Measurements from ENCODE around the gene DOCK10. TPM values are rescaled to one million over a fixed set of nuclear protein-coding genes. Genes with fewer than 3 reads are reported as not detected.
A peak's percentile ranks its signal among the peaks of the same experiment; 100 is the strongest.

DOCK10 gene
- total RNA-seq, 1 experiment from 2014 or later, result 0.96 TPM

GRCh38 chr2:224870341-224870740 is 171.9 kb downstream of the DOCK10 start:
- H3K27me3 Mint-ChIP-seq (ENCODE audit: insufficient read depth, unreplicated experiment), result no peaks in the 10 kb centered on the region
- peak overlapping the region; percentile 28 for H3K27ac Mint-ChIP-seq (ENCODE audit: low read depth, unreplicated experiment)
- H3K36me3 Mint-ChIP-seq (ENCODE audit: insufficient read depth, unreplicated experiment), result no peaks in the 10 kb centered on the region
- no peak overlapping the region for H3K4me3 Mint-ChIP-seq (ENCODE audit: unreplicated experiment)
- CTCF ChIA-PET, result no interaction called here
- no peak for DNase-seq (ENCODE audit: unreplicated experiment)
- H3K4me1 Mint-ChIP-seq (ENCODE audit: insufficient read depth, unreplicated experiment), result peaks cover 20% of the 10 kb centered on the region
- BruUV-seq (replicated peaks), result no TSS peak
- intact Hi-C loops (cut with micrococcal nuclease), result no loop called here
- no peak for TF ChIP-seq CTCF (IDR thresholded peaks at IDR 0.05; ENCODE audit: unreplicated experiment)
- POLR2A ChIA-PET, result interaction anchor here (0.9 to 3.5 kb wide), 2 partner anchors 12 to 16 kb away, joined by 4 to 17 read pairs; no protein-coding TSS in a partner anchor
- peaks cover 9% of the 10 kb centered on the region for H3K9me3 Mint-ChIP-seq (ENCODE audit: unreplicated experiment)

- ChIA-PET POLR2A (interaction anchor here (0.9 to 3.5 kb wide), 4 partner anchors 9 to 16 kb away, joined by 3 to 17 read pairs (median 4); no protein-coding TSS in a partner anchor), CTCF (no interaction called here)
These were observed 172.6 kb downstream of the DOCK10 start for GRCh38 chr2:224869601-224870233.

GRCh38 chr2:224865016-224865415 is 177.3 kb downstream of the DOCK10 start:
- Mint-ChIP-seq H3K4me3 (ENCODE audit: unreplicated experiment) (no peak overlapping the region), H3K4me1 (ENCODE audit: insufficient read depth, unreplicated experiment) (peaks cover 13% of the 10 kb centered on the region), H3K27me3 (ENCODE audit: insufficient read depth, unreplicated experiment) (no peaks in the 10 kb centered on the region), H3K27ac (ENCODE audit: low read depth, unreplicated experiment) (no peak overlapping the region), H3K36me3 (ENCODE audit: insufficient read depth, unreplicated experiment) (no peaks in the 10 kb centered on the region), H3K9me3 (ENCODE audit: unreplicated experiment) (no peaks in the 10 kb centered on the region)
- intact Hi-C loops (cut with micrococcal nuclease), result no loop called here
- no peak for DNase-seq (ENCODE audit: unreplicated experiment)
- POLR2A ChIA-PET, result no interaction called here
- no TSS peak for BruUV-seq (replicated peaks)
- TF ChIP-seq CTCF (IDR thresholded peaks at IDR 0.05; ENCODE audit: unreplicated experiment), result no peak
- CTCF ChIA-PET, result interaction anchor here (0.6 to 0.7 kb wide), 2 partner anchors 45 to 284 kb away, joined by 3 read pairs; no protein-coding TSS in a partner anchor

More at GRCh38 chr2:224869601-224870233, 172.6 kb downstream of the DOCK10 start:
- TF ChIP-seq CTCF (IDR thresholded peaks at IDR 0.05; ENCODE audit: unreplicated experiment), result no peak
- Mint-ChIP-seq H3K4me3 (ENCODE audit: unreplicated experiment) (no peak overlapping the region), H3K4me1 (ENCODE audit: insufficient read depth, unreplicated experiment) (peaks cover 20% of the 10 kb centered on the region), H3K27me3 (ENCODE audit: insufficient read depth, unreplicated experiment) (no peaks in the 10 kb centered on the region), H3K9me3 (ENCODE audit: unreplicated experiment) (peaks cover 9% of the 10 kb centered on the region), H3K27ac (ENCODE audit: low read depth, unreplicated experiment) (peak overlapping the region; percentile 28), H3K36me3 (ENCODE audit: insufficient read depth, unreplicated experiment) (no peaks in the 10 kb centered on the region)
- intact Hi-C loops (cut with micrococcal nuclease), result no loop called here
- no TSS peak for BruUV-seq (replicated peaks)
- DNase-seq (ENCODE audit: unreplicated experiment), result peak; percentile 82

- Mint-ChIP-seq H3K27me3 (ENCODE audit: insufficient read depth, unreplicated experiment) (no peaks in the 10 kb centered on the region), H3K27ac (ENCODE audit: low read depth, unreplicated experiment) (peak overlapping the region; percentile 35), H3K4me1 (ENCODE audit: insufficient read depth, unreplicated experiment) (peaks cover 7% of the 10 kb centered on the region), H3K4me3 (ENCODE audit: unreplicated experiment) (no peak overlapping the region), H3K9me3 (ENCODE audit: unreplicated experiment) (no peaks in the 10 kb centered on the region), H3K36me3 (ENCODE audit: insufficient read depth, unreplicated experiment) (no peaks in the 10 kb centered on the region)
- CTCF ChIA-PET, result interaction anchor here (0.6 to 1.5 kb wide), 3 partner anchors 13 to 143 kb away, joined by 3 to 5 read pairs (median 4); no protein-coding TSS in a partner anchor
- no TSS peak for BruUV-seq (replicated peaks)
- no peak for TF ChIP-seq CTCF (IDR thresholded peaks at IDR 0.05; ENCODE audit: unreplicated experiment)
- intact Hi-C loops (cut with micrococcal nuclease), result no loop called here
- peak; percentile 53 for DNase-seq (ENCODE audit: unreplicated experiment)
- POLR2A ChIA-PET, result interaction anchor here (1.2 to 3.4 kb wide), 7 partner anchors 8 to 49 kb away, joined by 4 to 26 read pairs (median 9); no protein-coding TSS in a partner anchor
These were observed 181.0 kb downstream of the DOCK10 start for GRCh38 chr2:224861266-224861665.

All from MCF 10A (cell line).